Endothelial cell (in vitro differentiated cells): ENCODE data around the gene SPOCK1. TPM values are rescaled to one million over a fixed set of nuclear protein-coding genes. Genes with fewer than 3 reads are reported as not detected.

Source experiments
- DNase-seq: peaks from one replicate; pipeline ENCODE4 v3.0.0; 2021; ENCODE audit warnings: low spot score
- H3K27ac Mint-ChIP-seq: one replicate; pipeline ENCODE4 v1.8.0; 2021; ENCODE audit warnings: mixed read lengths, inconsistent platforms; ENCODE audit not compliant: unreplicated experiment
- H3K27me3 Mint-ChIP-seq: one replicate; pipeline ENCODE4 v1.8.0; 2021; ENCODE audit warnings: mild to moderate bottlenecking, moderate library complexity, mixed read lengths, inconsistent platforms; ENCODE audit not compliant: unreplicated experiment
- H3K36me3 Mint-ChIP-seq: one replicate; pipeline ENCODE4 v1.8.0; 2021; ENCODE audit warnings: mild to moderate bottlenecking, low read depth, mixed read lengths, inconsistent platforms; ENCODE audit not compliant: unreplicated experiment
- H3K4me1 Mint-ChIP-seq: one replicate; pipeline ENCODE4 v1.8.0; 2021; ENCODE audit warnings: mild to moderate bottlenecking, mixed read lengths, inconsistent platforms; ENCODE audit not compliant: unreplicated experiment
- H3K4me3 Mint-ChIP-seq: one replicate; pipeline ENCODE4 v1.8.0; 2021; ENCODE audit warnings: mild to moderate bottlenecking, mixed read lengths, inconsistent platforms; ENCODE audit not compliant: unreplicated experiment
- H3K9me3 Mint-ChIP-seq: one replicate; pipeline ENCODE4 v1.8.0; 2021; ENCODE audit warnings: mixed read lengths, inconsistent platforms; ENCODE audit not compliant: unreplicated experiment
- CTCF ChIP-seq: fragments of 200-600 bp; sonication (generic); IDR thresholded peaks from one replicate; pipeline ENCODE4 v1.5.0; 2021; ENCODE audit warnings: antibody characterized with exemption; ENCODE audit not compliant: unreplicated experiment
- total RNA-seq: library from RNA; stranded (reverse); fragmentation: NEBNext Ultra II Directional; extraction: Animal tissue kit (Norgen Biotek cat#: 25700); gene quantifications from one replicate; pipeline ENCODE4 v1.2.1, GENCODE V29; 2021; ENCODE audit not compliant: unreplicated experiment

Gene SPOCK1
- total RNA-seq, 1 donor from 2014 or later: 8.7 TPM

GRCh38 chr5:137250421-137250820 is 248.7 kb downstream of the SPOCK1 start:
- Mint-ChIP-seq H3K27me3 (no peaks in the 10 kb centered on the region), H3K4me3 (no peak overlapping the region)

GRCh38 chr5:137248527-137248926 is 250.6 kb downstream of the SPOCK1 start:
- Mint-ChIP-seq H3K27me3 (no peaks in the 10 kb centered on the region), H3K36me3 (no peaks in the 10 kb centered on the region), H3K4me1 (peaks cover 7% of the 10 kb centered on the region), H3K9me3 (no peaks in the 10 kb centered on the region), H3K27ac (no peak overlapping the region), H3K4me3 (no peak overlapping the region)
- no peak for TF ChIP-seq CTCF
- no peak for DNase-seq

More at GRCh38 chr5:137250421-137250820, 248.7 kb downstream of the SPOCK1 start:
- Mint-ChIP-seq H3K36me3 (no peaks in the 10 kb centered on the region), H3K27ac (no peak overlapping the region), H3K9me3 (no peaks in the 10 kb centered on the region), H3K4me1 (peaks cover 7% of the 10 kb centered on the region)
- no peak for TF ChIP-seq CTCF
- no peak for DNase-seq

- no peak for DNase-seq
- Mint-ChIP-seq H3K4me1 (no peaks in the 10 kb centered on the region), H3K36me3 (no peaks in the 10 kb centered on the region), H3K4me3 (no peak overlapping the region), H3K9me3 (no peaks in the 10 kb centered on the region), H3K27me3 (no peaks in the 10 kb centered on the region), H3K27ac (no peak overlapping the region)
- no peak for TF ChIP-seq CTCF
Observed at GRCh38 chr5:137245438-137245837, 253.7 kb downstream of the SPOCK1 start.

- Mint-ChIP-seq H3K27ac (no peak overlapping the region), H3K9me3 (no peaks in the 10 kb centered on the region), H3K27me3 (no peaks in the 10 kb centered on the region), H3K4me1 (no peaks in the 10 kb centered on the region), H3K36me3 (no peaks in the 10 kb centered on the region), H3K4me3 (no peak overlapping the region)
- TF ChIP-seq CTCF: no peak
- DNase-seq: no peak
Observed at GRCh38 chr5:137240285-137240684, 258.8 kb downstream of the SPOCK1 start.

- Mint-ChIP-seq H3K36me3 (no peaks in the 10 kb centered on the region), H3K4me1 (no peaks in the 10 kb centered on the region), H3K4me3 (no peak overlapping the region), H3K27me3 (peaks cover 2% of the 10 kb centered on the region), H3K27ac (no peak overlapping the region), H3K9me3 (no peaks in the 10 kb centered on the region)
- no peak for TF ChIP-seq CTCF
- DNase-seq: no peak
Observed at GRCh38 chr5:137236849-137237507, 262.1 kb downstream of the SPOCK1 start.
